Heart left ventricle (tissue), 13 donors: ENCODE measurements around the gene KRTAP5-11.

Source experiments
- POLR2A ChIP-seq, 2 donors: fragments of 450-650 bp; IDR thresholded peaks; one replicate each; pipeline ENCODE4 v1.6.1; 2017; ENCODE audit warnings: antibody characterized with exemption in 2 of 2, mild to moderate bottlenecking in 2 of 2, moderate library complexity in 2 of 2
- TF ChIP-seq, protein P1 (sequence below), 12 donors: fragments of 200-600 bp; sonication (generic) in 4 of 12; IDR thresholded peaks; one replicate each; pipeline versions ENCODE4 v1.5.0 to v1.8.0; 2018 to 2022; ENCODE audit warnings: antibody characterized with exemption in 12 of 12, mild to moderate bottlenecking in 5 of 12
- donor health status: ischemic (EF 13 %, LVEDD 7.1; RV severe dilation, severe dysfunction).
- donor health status: DM: no; HTN: yes; CAD: no.
- donor health status: DM: no; HTN: no; CAD: no.
- donor health status: ischemic (EF 25% LVEDD 6.9; RV normal size, moderate dysfunction).
- donor health status: ischemic (EF 25% LVEDD 5.7; RV mildly dilated, moderate dysfunction).
- donor health status: ischemic (EF 35%, LVEDD 5.7; RV mildly dilated, moderate dysfunction).
- donor health status: nonischemic (EF 11% LVEDD 7.7; RV severe dilation, severe dysfunction).
- donor health status: DM: yes; HTN: yes; CAD: no.
- donor health status: PGD.
- donor health status: ischemic (EF 29% LVEDD 5.4; RV normal size, mild dysfunction).
- donor health status: nonischemic (EF 23%, LVEDD 6.1; RV moderate dilation, normal function).

DNA sequence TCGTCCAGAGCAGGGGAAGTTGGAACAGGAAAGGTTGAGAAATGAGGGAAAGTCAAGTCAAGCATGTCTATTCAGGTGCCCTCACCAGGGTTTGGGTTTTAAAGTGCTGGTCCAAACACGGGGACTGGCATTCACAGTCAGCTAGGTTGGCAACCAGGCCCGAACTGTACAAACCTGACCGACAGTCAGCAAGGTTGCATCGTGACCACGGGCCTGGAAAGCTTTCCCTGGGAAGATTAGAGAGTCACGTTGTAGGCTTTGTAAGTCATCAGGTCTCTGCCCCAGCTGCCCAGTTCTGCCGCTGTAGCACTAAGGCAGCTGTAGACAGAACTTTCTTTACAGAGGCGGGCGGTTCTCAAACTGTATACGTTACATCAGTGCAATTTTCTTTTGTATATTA, 9.9 kb downstream of the KRTAP5-11 start:
- TF ChIP-seq POLR2A (IDR thresholded peaks at IDR 0.05), result no peak
- TF ChIP-seq, protein P1, sequence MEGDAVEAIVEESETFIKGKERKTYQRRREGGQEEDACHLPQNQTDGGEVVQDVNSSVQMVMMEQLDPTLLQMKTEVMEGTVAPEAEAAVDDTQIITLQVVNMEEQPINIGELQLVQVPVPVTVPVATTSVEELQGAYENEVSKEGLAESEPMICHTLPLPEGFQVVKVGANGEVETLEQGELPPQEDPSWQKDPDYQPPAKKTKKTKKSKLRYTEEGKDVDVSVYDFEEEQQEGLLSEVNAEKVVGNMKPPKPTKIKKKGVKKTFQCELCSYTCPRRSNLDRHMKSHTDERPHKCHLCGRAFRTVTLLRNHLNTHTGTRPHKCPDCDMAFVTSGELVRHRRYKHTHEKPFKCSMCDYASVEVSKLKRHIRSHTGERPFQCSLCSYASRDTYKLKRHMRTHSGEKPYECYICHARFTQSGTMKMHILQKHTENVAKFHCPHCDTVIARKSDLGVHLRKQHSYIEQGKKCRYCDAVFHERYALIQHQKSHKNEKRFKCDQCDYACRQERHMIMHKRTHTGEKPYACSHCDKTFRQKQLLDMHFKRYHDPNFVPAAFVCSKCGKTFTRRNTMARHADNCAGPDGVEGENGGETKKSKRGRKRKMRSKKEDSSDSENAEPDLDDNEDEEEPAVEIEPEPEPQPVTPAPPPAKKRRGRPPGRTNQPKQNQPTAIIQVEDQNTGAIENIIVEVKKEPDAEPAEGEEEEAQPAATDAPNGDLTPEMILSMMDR (IDR thresholded peaks at IDR 0.05), result no peak
